HFFc6 (cell line): ENCODE data around the gene LDB3. TPM values are rescaled to one million over a fixed set of nuclear protein-coding genes. Genes with fewer than 3 reads are reported as not detected.

Experiments
- DNase-seq: peaks from one replicate; pipeline ENCODE4 v3.0.0-alpha.2; 2018
- H3K27ac Mint-ChIP-seq: 2 replicates; pipeline ENCODE4 v1.8.0; 2020; ENCODE audit warnings: mild to moderate bottlenecking, mixed read lengths
- H3K27me3 Mint-ChIP-seq: 2 replicates; pipeline ENCODE4 v1.8.0; 2021; ENCODE audit warnings: mild to moderate bottlenecking, moderate library complexity, mixed read lengths; ENCODE audit not compliant: insufficient read depth
- H3K36me3 Mint-ChIP-seq: 2 replicates; pipeline ENCODE4 v1.8.0; 2021; ENCODE audit warnings: low read depth, mixed read lengths
- H3K4me1 Mint-ChIP-seq: 2 replicates; pipeline ENCODE4 v1.8.0; 2020; ENCODE audit warnings: low read depth, mixed read lengths
- H3K4me3 Mint-ChIP-seq: 2 replicates; pipeline ENCODE4 v1.8.0; 2020; ENCODE audit warnings: mild to moderate bottlenecking, moderate library complexity, mixed read lengths
- H3K9me3 Mint-ChIP-seq: 2 replicates; pipeline ENCODE4 v1.8.0; 2020; ENCODE audit warnings: mild to moderate bottlenecking, mixed read lengths
- CTCF ChIP-seq: fragments of 200-600 bp; sonication (generic); IDR thresholded peaks from 2 replicates; pipeline ENCODE4 v1.5.0; 2021; ENCODE audit warnings: antibody characterized with exemption, mild to moderate bottlenecking
- total RNA-seq, 6 experiments: library from RNA; stranded (reverse); fragmentation: NEBNext Ultra II Directional; extraction: Animal tissue kit (Norgen Biotek cat#: 25700); gene quantifications; 2 replicates in 1 of 6; 3 replicates in 5 of 6; pipeline ENCODE4 v1.2.3, GENCODE V29; 2021

LDB3 gene
- total RNA-seq, 6 experiments from 2014 or later = 0.55 to 1.3 (median 0.66) TPM

- TF ChIP-seq CTCF = peak; percentile 69
- H3K9me3 Mint-ChIP-seq = no peaks in the 10 kb centered on the region
Measured at GRCh38 chr10:86757113-86757972, 89.0 kb downstream of the LDB3 start.

GRCh38 chr10:86758189-86759072 is 90.1 kb downstream of the LDB3 start:
- TF ChIP-seq CTCF = no peak
- Mint-ChIP-seq H3K4me3 (peak overlapping the region; percentile 93), H3K36me3 (peaks cover 7% of the 10 kb centered on the region; the same call in 1 of the 2 replicates), H3K27me3 (no peaks in the 10 kb centered on the region; the same call in 1 of the 2 replicates), H3K4me1 (peaks cover 52% of the 10 kb centered on the region), H3K27ac (peak overlapping the region; percentile 80), H3K9me3 (no peaks in the 10 kb centered on the region)
- DNase-seq = no peak

More at GRCh38 chr10:86757113-86757972, 89.0 kb downstream of the LDB3 start:
- Mint-ChIP-seq H3K4me3 (peak overlapping the region; percentile 93), H3K4me1 (peaks cover 61% of the 10 kb centered on the region), H3K36me3 (peaks cover 8% of the 10 kb centered on the region; the same call in 1 of the 2 replicates), H3K27me3 (no peaks in the 10 kb centered on the region; the same call in 1 of the 2 replicates), H3K27ac (peak overlapping the region; percentile 80)
- peak; percentile 58 for DNase-seq

GRCh38 chr10:86759073-86759672 is 90.9 kb downstream of the LDB3 start:
- Mint-ChIP-seq H3K4me1 (peaks cover 44% of the 10 kb centered on the region), H3K36me3 (no peaks in the 10 kb centered on the region; the same call in 1 of the 2 replicates), H3K27me3 (no peaks in the 10 kb centered on the region; the same call in 1 of the 2 replicates), H3K4me3 (peak overlapping the region; percentile 93), H3K27ac (peak overlapping the region; percentile 80), H3K9me3 (no peaks in the 10 kb centered on the region)
- TF ChIP-seq CTCF = no peak
- DNase-seq = no peak

GRCh38 chr10:86763404-86763803 is 95.1 kb downstream of the LDB3 start:
- Mint-ChIP-seq H3K9me3 (no peaks in the 10 kb centered on the region), H3K4me1 (peaks cover 36% of the 10 kb centered on the region), H3K4me3 (no peak overlapping the region), H3K27me3 (no peaks in the 10 kb centered on the region; the same call in 1 of the 2 replicates), H3K36me3 (no peaks in the 10 kb centered on the region), H3K27ac (no peak overlapping the region)
- DNase-seq = no peak
- no peak for TF ChIP-seq CTCF

GRCh38 chr10:86765548-86765947 is 97.2 kb downstream of the LDB3 start:
- Mint-ChIP-seq H3K27ac (no peak overlapping the region), H3K9me3 (no peaks in the 10 kb centered on the region), H3K4me1 (peaks cover 38% of the 10 kb centered on the region), H3K27me3 (no peaks in the 10 kb centered on the region; the same call in 1 of the 2 replicates), H3K4me3 (no peak overlapping the region), H3K36me3 (no peaks in the 10 kb centered on the region)
- DNase-seq = no peak
- TF ChIP-seq CTCF = no peak
